SW480 (cell line): ENCODE data around the gene TMEM63A.
A peak's percentile ranks its signal among the peaks of the same experiment; 100 is the strongest.

ENCODE experiments used
- DNase-seq: peaks from one replicate; pipeline ENCODE4 v3.0.0-alpha.2; 2016; ENCODE audit warnings: low spot score

Gene TMEM63A

GRCh38 chr1:225885336-225885735 lies 3.2 kb upstream of the TMEM63A start:
- no peak for DNase-seq

GRCh38 chr1:225883616-225884265 lies 1.6 kb upstream of the TMEM63A start:
- DNase-seq = no peak

DNA sequence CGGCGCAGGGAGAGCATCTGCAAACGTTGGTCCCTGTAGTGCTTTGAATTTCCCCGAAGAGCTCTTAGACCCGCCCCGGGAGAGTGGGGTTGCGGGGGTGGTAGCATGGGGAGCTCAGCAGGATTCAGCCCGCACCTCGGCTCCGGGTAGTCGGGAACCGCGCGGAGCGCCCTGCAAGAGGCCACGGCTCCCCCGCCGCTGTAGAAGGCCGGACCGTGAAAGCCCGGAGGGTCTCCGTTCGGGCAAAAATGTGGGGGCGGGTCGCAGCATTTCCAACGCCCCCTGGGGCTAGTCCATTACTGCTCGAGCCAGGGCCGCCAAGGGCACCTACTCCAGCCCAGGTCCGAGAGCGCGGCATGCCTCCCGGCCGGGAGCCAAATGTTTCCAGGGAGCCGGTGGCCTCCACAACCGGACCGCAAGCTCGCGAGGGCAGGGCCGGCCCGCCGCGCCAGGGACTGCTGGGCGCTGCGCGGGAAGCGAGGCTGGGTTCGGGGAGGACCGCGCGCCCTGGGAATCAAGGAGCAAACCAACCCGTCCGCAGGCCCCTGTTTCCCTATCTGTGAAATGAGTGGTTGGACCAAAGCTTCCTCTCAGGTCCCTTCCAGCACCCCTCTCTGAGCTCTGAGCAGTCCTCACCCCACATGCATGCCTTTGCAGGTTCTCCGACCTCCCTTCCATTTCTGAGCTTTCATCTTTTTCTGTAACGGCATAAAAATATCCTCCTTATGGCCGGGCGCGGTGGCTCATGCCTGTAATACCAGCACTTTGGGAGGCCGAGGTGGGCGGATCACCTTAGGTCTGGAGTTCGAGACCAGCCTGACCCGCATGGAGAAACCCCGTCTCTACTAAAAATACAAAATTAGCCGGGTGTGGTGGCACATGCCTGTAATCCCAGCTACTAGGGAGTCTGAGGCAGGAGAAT lies 775 bp upstream of the TMEM63A start:
- peak; percentile 55 for DNase-seq

GRCh38 chr1:225881081-225881958 lies 860 bp downstream of the TMEM63A start:
- no peak for DNase-seq

- DNase-seq = no peak
Measured at GRCh38 chr1:225880636-225881035, 1.5 kb downstream of the TMEM63A start.

GRCh38 chr1:225880222-225880588 lies 2.0 kb downstream of the TMEM63A start:
- DNase-seq = peak; percentile 40

DNA sequence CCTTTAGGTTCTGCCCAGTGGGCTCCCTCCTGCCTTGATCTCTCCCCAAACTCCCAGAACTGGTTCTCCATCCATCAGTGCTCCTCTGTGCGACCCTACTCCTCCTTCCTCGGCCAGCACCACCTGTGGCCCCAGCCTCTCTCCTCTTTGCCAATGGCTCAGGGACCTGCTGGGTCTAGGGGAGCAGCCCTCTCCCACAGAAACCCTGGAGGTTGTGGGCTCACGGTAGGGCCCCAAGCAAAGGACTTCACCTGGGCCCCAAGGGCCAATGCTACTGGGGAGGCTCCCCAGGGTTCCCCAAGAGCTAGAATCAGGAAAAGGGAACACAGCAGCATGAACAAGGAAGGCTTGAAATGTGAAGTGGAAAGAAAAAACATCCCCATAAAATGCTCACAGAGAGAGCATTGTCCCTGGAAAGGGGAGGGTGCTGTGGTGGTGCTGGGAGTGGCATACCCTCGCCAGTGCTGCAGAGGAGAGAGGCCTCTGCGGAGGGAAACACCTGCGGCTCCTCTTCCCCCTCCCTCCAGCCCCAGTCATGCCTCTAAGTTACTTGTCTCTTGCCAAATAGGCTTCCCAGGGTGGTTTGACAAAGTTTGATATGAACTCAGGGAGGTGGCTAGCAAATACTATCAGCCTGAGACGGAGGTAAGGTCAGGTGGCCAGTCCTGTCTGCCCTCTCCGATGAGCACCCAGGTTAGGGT lies 2.5 kb downstream of the TMEM63A start:
- peak; percentile 84 for DNase-seq

DNA sequence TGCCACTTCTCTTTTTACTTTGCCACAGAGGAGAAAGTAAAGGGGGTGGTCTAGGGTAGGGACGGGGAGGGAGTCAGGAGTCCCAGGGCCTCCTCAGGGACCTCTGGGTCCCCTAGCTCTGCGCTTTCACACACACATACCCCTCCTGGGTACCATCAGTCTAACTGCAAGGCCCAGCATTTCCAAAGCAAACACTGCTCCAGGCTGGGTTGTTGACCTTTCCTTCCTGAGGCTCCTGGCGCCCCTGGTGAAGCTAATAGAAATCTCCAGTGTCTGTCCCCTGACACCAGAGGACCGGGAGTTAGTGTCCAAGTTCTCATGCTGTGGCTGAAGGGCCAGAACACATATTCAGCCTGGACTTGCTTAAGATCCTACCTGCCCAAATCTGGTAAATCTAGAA lies 3.9 kb downstream of the TMEM63A start:
- no peak for DNase-seq

DNA sequence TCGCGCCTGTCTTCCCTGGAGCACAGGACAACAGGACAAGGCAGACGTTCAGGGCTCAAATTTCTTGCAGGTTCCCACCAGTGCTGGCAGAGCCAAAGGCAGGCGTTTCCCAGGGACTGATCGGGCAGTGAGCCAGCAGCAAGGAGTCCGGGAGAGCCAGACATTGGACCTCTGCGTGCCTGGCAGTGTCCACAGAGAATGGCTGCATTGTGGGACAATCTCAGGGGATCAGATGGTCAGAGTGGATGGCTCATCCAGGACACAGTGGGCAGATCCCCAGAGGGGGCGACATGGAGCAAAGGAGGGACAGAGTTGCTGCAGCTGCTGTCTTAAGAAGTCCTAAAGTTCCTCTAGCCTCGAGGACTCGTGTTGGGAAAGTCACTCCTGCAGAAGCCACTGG lies 4.6 kb downstream of the TMEM63A start:
- DNase-seq = no peak

DNA sequence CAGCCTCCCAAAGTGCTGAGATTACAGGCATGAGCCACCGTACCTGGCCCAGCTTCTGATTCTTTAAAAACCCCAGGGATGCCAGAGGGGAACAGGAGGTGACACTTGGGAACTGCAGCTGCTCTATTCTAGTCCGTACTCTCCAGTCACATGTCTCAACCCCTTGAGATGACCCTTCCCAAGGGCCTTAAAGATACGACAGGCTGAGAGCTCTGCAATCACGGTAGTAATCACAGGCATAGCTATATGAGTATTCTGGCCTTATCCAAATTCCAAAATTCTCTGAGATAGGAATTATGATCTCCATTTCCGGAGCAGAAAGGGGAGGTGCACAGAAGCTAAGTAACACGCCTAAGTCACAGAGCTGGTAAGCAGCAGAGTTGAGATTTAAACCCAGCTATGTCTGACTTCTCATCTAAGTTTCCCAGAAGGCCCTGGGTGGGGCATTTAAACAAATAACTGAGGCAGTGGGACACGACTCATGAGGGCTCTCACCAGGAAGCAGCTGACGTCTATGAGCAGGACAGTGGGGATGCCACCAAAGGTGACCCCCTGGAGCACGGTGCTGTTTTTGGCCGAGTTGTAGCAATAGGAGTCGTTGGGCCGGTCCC lies 5.2 kb downstream of the TMEM63A start:
- DNase-seq = no peak

GRCh38 chr1:225875044-225875815 lies 7.0 kb downstream of the TMEM63A start:
- peak; percentile 90 for DNase-seq

GRCh38 chr1:225874431-225874830 lies 7.7 kb downstream of the TMEM63A start:
- DNase-seq = no peak

DNA sequence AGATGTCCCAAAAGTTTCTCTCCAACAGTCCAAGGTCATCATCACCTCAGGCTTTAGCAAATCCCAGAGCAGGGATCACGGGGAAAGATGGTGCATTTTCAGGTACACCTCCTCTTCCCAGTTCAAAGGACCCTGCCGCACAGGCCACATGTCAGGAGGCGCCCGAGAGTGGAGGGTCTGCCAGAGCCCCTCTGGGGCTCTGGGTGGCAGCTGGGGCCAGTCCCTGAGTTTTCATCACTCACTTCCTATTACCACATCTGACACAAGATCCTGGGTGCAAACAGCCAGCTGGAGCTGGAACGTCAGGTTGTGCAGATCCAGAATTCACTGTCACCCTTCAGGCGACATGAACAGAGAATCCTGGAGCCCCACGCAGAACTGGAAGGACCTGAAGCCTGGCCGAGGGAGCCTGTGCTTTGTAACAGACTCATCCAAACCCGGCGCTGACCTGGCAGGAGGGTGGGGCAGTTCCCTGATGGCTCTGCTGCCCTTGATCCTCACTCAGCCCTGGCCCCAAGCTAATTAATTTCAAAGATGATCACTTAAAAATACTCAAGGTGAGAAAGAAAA lies 8.8 kb downstream of the TMEM63A start:
- DNase-seq = no peak

- DNase-seq = no peak
Measured at GRCh38 chr1:225872075-225872430, 10.1 kb downstream of the TMEM63A start.

GRCh38 chr1:225871359-225872074 lies 10.7 kb downstream of the TMEM63A start:
- DNase-seq = peak; percentile 43

- no peak for DNase-seq
Measured at GRCh38 chr1:225870911-225871310, 11.3 kb downstream of the TMEM63A start.

GRCh38 chr1:225868631-225869330 lies 13.4 kb downstream of the TMEM63A start:
- no peak for DNase-seq

DNA sequence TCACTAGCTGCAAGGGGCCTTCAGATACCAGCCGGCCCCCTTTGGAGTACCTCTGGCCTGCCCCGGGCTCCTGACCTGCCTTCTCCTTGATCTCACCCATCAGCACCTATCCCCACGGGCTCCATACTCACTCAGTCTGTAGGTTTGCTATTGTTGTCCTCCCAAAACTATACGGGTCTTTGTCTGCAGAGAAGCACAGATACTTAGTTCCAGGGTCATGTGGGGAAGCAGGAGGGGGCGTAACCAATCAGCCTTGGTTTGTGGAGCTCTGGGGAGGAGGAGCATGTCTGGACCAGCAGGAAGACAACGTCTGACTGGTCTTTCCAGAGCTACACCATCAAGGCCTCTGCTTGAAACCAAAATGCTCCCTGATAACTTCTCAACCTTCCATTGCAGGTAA lies 15.2 kb downstream of the TMEM63A start:
- no peak for DNase-seq
